ENCODE data around the gene SEMA3G.

The SEMA3G gene

DNA sequence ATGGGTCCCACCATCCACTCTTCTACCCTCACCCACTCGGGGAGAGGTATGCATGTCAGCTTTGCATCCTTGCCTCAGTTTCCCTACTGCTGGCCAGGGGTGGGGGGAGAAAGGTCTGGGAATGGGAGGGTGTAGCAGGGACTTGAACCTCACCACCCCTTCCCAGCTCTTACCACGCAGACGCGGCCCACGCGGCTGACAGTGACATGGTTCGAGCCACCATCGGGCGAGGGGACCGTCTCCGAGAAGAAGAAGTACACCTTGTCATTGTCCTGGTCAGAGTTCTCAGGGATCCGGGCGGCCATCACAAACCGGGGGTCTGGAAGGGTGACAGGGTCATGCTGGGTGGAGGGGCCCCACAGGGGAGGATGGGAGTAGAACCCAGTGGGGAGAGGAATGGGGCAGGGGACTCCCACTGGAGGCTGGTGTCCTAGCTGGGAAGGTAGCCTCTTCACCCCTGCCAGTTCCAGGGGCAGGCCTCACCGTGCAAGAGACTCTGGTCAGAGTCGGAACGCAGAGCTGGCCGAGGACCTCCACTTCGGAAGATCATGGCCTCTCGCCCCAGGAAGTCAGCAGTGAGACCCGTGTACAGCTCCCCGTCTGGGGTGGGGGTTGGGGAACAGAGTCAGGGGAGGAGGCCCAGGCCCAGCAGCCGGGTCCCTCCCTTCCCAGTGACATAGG, 3.7 kb downstream of the SEMA3G start:
- no peak for DNase-seq (ENCODE audit: insufficient read length)
- TF ChIP-seq TAF1 (IDR thresholded peaks at IDR 0.05; ENCODE audit: borderline replicate concordance, low read depth, low read length) (no peak), POLR2AphosphoS5 (IDR thresholded peaks at IDR 0.05; ENCODE audit: low read depth, low read length) (no peak), POLR2A (IDR thresholded peaks at IDR 0.05; ENCODE audit: low read depth, low read length) (no peak)
- FAIRE-seq = no peak

GRCh38 chr3:52440671-52441070, 4.2 kb downstream of the SEMA3G start:
- no peak for TF ChIP-seq TAF1 (IDR thresholded peaks at IDR 0.05; ENCODE audit: borderline replicate concordance, low read depth, low read length)
- no peak for TF ChIP-seq POLR2A (IDR thresholded peaks at IDR 0.05; ENCODE audit: low read depth, low read length)
- TF ChIP-seq POLR2AphosphoS5 (IDR thresholded peaks at IDR 0.05; ENCODE audit: low read depth, low read length) = no peak
- FAIRE-seq = no peak
- DNase-seq (ENCODE audit: insufficient read length) = no peak

DNA sequence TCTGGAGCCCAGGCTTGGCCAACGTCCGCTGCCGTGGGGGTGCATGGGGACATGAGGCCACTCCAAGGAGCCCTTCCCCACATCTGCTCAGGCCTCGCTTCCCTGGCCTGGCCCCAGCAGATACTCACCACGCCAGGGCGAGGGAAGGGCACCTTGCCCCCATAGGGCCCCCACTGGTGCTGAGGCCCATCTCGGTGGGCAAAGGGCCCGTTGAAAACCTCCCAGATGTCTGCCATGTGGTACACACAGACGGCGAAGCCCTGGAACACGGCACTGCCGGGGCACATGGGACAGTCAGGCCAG, 4.7 kb downstream of the SEMA3G start:
- no peak for TF ChIP-seq POLR2A (IDR thresholded peaks at IDR 0.05; ENCODE audit: low read depth, low read length)
- no peak for TF ChIP-seq TAF1 (IDR thresholded peaks at IDR 0.05; ENCODE audit: borderline replicate concordance, low read depth, low read length)
- FAIRE-seq (no peak), DNase-seq (ENCODE audit: insufficient read length) (no peak)

GRCh38 chr3:52439426-52440248, 5.3 kb downstream of the SEMA3G start:
- no peak for FAIRE-seq
- no peak for DNase-seq (ENCODE audit: insufficient read length)
- TF ChIP-seq TAF1 (IDR thresholded peaks at IDR 0.05; ENCODE audit: borderline replicate concordance, low read depth, low read length) (no peak), POLR2AphosphoS5 (IDR thresholded peaks at IDR 0.05; ENCODE audit: low read depth, low read length) (no peak), POLR2A (IDR thresholded peaks at IDR 0.05; ENCODE audit: low read depth, low read length) (no peak)

- no peak for FAIRE-seq
- DNase-seq (ENCODE audit: insufficient read length) = no peak
- TF ChIP-seq POLR2A (IDR thresholded peaks at IDR 0.05; ENCODE audit: low read depth, low read length) = no peak
- TF ChIP-seq POLR2AphosphoS5 (IDR thresholded peaks at IDR 0.05; ENCODE audit: low read depth, low read length) = no peak
- TF ChIP-seq TAF1 (IDR thresholded peaks at IDR 0.05; ENCODE audit: borderline replicate concordance, low read depth, low read length) = no peak
These were observed 6.1 kb downstream of the SEMA3G start for GRCh38 chr3:52438579-52439425.

DNA sequence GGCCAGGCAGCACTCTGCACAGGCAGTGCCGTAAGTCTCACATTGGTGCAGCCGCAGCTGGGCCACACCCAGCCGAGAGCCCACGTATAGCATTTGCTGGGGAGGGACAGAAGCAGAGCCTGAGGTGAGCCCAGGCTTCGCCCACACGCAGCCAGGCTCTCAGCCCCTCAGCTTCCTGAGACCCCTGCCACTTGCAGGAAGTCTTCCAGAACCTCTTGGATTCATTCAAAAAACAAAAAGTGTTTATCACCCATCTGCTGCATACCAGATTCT, 6.9 kb downstream of the SEMA3G start:
- FAIRE-seq = no peak
- DNase-seq (ENCODE audit: insufficient read length) = no peak
- no peak for TF ChIP-seq POLR2A (IDR thresholded peaks at IDR 0.05; ENCODE audit: low read depth, low read length)

DNA sequence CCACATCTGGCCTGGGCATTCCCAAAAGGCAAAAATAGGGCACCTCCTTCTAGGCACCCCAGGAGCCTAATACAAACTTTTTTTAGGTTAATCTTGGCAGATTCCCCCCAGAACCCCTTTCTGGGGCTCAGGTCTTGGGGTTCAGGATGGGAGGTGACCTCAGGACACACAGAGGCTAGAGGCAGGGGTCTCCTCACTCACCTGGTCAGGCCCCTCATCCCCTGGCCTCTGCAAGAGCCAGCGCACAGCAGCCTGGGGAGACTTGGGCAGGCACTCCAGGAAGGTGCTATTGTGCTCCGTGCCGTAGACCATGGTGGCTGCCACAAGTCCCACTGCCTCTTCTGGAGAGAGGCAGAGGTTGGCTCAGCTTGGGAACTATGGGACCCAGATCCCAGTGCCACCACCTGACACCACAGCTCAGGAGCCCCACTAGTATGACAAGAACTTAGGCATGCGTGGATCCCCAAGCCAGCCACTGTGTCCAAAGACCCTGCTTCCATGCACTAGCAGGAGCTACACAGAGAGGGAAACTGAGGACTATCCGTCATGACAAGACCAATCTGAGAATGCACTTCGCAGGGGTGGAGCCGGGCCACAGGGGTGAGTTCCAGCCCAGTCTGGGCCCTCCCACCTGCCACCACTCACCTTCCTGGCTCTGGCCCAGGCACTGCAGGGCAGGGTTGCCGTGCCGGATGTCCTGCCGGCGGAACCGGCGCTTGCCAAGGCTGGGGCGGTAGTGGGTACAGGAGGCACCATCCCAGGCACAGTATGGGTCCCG, 7.4 kb downstream of the SEMA3G start:
- no peak for FAIRE-seq
- TF ChIP-seq TAF1 (IDR thresholded peaks at IDR 0.05; ENCODE audit: borderline replicate concordance, low read depth, low read length) (no peak), POLR2AphosphoS5 (IDR thresholded peaks at IDR 0.05; ENCODE audit: low read depth, low read length) (no peak), POLR2A (IDR thresholded peaks at IDR 0.05; ENCODE audit: low read depth, low read length) (no peak)
- no peak for DNase-seq (ENCODE audit: insufficient read length)

DNA sequence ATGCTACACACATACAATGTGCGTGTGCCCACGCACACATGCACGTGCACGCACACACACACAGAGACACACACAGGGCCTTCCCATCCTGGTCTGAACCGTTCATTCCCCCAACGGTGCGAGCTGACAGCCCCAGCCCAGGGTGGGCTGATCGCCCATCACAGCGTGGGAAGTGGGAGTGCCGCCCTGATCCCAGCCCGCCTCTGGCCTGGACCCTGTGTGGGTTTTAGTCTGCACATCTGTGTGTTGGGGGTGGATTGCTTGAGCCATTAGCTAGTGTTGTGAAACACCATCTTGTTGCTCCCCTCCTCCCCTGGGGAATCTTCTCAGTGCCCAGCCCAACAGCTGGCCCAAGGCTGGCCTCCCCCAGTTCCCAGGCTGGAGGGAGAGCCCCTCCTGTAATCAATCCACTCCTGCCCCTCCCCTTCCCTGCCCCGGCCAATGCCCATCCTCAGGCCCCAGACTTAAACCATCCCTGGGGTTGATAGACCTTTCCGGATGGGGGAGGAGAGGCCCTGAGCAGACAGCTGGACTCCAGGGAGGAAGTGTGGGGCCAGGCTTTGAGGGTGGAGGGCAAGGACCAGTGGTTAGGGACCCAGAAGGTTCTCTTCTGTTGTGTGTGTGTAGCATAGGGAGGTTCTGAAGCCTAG, 8.3 kb downstream of the SEMA3G start:
- DNase-seq (ENCODE audit: insufficient read length) (no peak), FAIRE-seq (no peak)
- TF ChIP-seq POLR2AphosphoS5 (IDR thresholded peaks at IDR 0.05; ENCODE audit: low read depth, low read length) (no peak), TAF1 (IDR thresholded peaks at IDR 0.05; ENCODE audit: borderline replicate concordance, low read depth, low read length) (no peak), POLR2A (IDR thresholded peaks at IDR 0.05; ENCODE audit: low read depth, low read length) (no peak)

DNA sequence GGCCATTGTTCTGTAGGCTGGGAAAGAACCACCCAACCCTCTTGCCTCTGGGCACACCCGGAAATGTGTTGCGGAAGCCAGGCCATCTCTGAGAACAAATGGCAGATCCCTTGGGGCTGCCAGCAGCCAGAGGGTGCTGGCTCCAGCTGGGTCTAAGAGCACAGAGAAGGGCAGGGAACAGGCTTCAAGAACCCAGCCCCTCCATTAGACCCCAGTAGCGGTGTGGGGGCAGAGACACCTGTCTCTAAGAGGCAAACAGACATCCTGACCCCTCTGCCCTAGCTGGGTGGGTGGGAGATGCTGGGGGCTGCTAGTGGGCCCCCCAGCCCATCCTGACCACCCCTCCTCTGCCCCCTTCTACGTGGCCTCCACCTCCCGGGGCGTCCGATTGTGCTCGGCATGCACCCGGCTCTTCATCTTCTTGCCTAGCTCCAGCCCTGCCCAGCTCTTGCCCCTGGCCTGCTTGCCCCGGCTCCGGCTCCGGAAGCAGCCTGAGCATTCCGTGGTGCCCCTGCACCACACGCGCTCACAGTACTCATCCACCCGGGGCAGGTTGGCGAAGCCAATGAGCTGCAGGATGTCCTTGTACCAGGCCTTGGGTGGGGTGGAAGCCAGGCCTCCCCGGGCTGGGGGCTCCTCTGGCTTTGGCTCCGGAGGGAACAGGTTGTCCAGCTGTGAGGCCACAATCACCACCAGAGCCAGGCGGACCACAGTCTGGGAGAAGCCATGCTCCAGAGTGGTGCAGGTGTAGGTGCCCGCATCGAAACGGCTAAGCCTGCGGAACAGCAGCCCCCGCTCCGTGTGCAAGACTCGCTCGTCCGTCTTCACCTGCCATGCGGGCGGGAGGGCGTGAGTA, 9.4 kb downstream of the SEMA3G start:
- no peak for TF ChIP-seq POLR2AphosphoS5 (IDR thresholded peaks at IDR 0.05; ENCODE audit: low read depth, low read length)
- TF ChIP-seq POLR2A (IDR thresholded peaks at IDR 0.05; ENCODE audit: low read depth, low read length) = no peak
- TF ChIP-seq TAF1 (IDR thresholded peaks at IDR 0.05; ENCODE audit: borderline replicate concordance, low read depth, low read length) = no peak
- FAIRE-seq = no peak
- DNase-seq (ENCODE audit: insufficient read length) = no peak

DNA sequence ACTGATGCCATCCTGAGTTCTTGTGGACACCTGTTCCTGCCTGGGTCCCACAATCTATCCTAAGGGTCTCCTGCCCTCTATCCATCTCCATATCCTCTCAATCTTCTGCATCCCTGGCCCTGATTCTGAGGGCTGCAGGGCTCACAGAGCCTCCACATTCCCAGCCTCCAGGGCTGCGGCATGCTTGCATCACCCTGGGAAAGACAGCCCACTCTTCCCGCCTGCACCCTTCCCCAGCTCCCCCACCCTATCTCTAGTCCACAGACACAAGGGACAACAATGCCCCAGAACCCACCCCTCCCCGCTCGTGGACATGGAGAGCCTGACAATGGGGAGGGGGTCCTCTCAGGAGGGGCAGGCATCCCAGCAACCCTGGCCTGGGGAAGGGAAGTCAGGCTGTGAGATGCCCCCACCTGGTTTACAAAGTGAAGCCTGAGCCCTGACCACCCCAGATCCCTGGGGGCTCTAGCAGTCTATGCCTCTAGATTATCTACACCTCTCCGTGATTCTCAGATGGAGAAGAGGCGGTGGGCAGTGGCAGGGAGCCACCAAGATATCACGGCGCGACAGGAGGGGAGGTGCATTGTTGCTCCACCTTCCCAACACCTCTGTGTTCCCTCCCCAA, 10.3 kb downstream of the SEMA3G start:
- FAIRE-seq (no peak), DNase-seq (ENCODE audit: insufficient read length) (no peak)
- TF ChIP-seq POLR2AphosphoS5 (IDR thresholded peaks at IDR 0.05; ENCODE audit: low read depth, low read length) (no peak), TAF1 (IDR thresholded peaks at IDR 0.05; ENCODE audit: borderline replicate concordance, low read depth, low read length) (no peak), POLR2A (IDR thresholded peaks at IDR 0.05; ENCODE audit: low read depth, low read length) (no peak)
